HG02970 (cell line): ENCODE results near the gene ZNF79.

Experiments used
- ATAC-seq: cut with Tn5 transposase; IDR thresholded peaks from one replicate; pipeline ENCODE4 v1.9.1; 2021; ENCODE audit warnings: mild to moderate bottlenecking, moderate library complexity, moderate number of reproducible peaks; ENCODE audit not compliant: unreplicated experiment, low FRiP score

ZNF79 gene

GRCh38 chr9:127422787-127423186 lies 1.4 kb upstream of the ZNF79 start:
- ATAC-seq: no peak

GRCh38 chr9:127423476-127423933 lies 677 bp upstream of the ZNF79 start:
- ATAC-seq: no peak

DNA sequence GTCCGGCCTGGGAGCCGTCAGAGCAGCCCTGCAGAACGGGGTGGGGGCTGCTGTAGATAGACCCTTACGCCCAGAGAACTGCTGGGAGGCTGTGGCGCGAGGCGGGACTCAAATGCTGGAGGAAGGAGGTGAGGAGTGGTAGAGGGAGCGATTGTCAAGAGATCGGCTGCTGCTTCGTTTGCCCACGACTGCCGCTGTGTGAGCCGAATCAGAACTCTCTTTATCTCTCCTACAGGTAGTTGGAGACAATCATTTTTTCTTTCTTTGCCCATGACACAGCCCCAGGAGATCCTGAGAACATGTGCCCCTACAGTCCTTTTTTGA lies 456 bp downstream of the ZNF79 start:
- no peak for ATAC-seq

DNA sequence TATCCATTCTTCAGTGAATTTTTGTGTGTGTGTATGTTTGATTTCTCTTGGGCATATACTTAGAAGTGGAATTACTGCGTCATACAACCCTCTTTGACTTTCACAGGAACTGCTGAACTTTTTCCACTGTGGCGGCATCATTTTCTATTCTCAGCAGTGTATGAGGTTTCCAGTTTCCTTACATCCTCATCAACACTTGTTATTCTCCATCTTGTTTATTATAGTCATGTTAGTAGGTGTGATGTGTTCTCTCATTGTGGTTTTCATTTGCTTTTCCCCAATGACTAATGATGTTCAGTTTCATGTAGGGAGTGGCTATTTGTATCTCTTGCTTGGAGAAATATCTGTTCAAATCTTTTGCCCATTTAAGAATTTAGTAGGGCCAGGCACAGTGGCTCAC lies 2.6 kb downstream of the ZNF79 start:
- no peak for ATAC-seq

GRCh38 chr9:127428348-127428747 lies 4.2 kb downstream of the ZNF79 start:
- ATAC-seq: no peak

DNA sequence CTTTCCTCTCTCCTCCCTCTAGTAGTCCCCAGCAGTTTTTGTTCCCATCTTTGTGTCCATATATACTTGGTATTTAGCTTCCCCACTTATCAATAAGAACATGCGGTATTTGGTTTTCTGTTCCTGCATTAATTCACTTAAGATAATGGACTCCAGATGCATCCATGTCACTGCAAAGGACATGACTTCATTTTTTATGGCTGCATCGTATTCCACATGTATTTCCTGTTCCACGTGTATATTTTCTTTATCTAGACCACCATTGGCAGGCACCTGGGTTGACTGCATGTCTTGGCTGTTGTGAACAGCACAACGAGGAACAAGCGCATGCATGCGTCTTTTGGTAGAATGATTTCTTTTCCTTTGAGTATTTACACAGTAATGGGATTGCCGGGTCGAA lies 6.2 kb downstream of the ZNF79 start:
- ATAC-seq: no peak

DNA sequence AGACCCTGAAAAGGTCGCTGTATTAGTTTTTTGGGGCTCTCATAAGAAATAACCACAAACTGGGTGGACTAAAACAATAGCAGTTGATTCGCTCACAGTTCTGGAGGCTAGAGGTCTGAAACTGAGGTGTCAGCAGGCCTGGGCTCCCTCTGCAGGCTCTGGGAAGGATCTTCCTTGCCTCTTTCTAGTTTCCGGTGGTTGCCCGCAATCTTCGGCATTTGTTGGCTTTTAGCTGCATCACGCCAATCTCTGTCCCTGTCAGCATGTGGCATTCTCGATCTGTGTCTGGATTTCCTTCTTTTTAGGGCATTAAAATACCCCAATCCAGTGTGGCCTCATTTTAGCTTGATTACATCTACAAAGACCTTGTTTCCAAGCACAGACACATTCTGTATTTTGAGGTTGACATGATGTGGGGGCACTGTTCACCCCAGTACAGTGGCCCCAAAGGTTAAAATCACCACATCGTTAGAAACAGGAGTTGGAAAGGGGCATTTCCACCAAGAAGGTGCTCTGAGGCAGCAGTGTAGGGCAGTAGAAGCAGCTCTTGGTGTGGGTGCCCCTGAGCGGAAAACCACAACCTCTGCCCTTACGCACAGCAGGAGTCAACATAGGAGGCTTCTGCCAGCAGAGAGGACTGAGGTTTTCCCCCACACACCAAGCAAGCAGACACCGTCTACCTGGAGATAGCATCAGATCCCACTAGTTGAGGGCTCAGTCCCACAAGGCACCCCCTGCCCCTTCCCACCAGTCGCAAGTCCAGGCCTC lies 13.5 kb downstream of the ZNF79 start:
- no peak for ATAC-seq

- ATAC-seq: no peak
Observed at GRCh38 chr9:127438394-127438793, 14.2 kb downstream of the ZNF79 start.

- no peak for ATAC-seq
Observed at GRCh38 chr9:127444283-127444920, 20.2 kb downstream of the ZNF79 start.

- no peak for ATAC-seq
Observed at GRCh38 chr9:127444921-127445850, 21.0 kb downstream of the ZNF79 start.

- ATAC-seq: no peak
Observed at GRCh38 chr9:127445851-127446712, 21.9 kb downstream of the ZNF79 start.

DNA sequence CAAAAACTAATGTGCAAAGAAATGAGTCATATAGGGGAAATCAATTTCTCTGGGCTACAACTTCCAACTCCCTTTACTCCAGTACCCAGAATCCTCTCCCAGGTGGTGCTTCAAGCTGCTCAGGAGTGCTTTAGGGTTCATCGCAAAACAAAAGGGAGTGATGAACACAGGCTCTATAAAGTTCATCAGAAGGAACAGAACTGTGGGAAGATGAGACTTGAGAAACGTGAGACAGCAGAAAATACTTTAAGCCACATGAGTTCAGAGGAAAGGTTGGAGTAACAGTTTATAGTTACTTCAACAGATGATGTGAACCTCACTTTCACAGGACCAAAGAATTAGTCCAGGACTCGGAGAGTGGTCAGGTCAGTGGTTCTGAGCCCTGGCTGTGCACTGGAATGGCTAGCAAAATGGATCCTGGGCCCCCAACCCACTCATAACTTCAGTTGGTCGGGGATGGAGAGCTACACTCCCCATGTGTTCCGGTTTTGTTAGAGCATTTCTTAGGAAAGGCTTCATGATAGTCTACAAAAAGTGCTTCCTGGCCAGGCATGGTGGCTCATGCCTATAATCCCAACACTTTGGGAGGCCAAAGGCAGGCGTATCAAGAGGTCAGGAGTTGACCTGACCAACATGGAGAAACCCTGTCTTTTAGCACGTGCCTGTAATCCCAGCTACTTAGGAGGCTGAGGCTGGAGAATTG lies 22.7 kb downstream of the ZNF79 start:
- no peak for ATAC-seq

GRCh38 chr9:127447416-127448111 lies 23.4 kb downstream of the ZNF79 start:
- ATAC-seq: no peak

- ATAC-seq: no peak
Observed at GRCh38 chr9:127448112-127448805, 24.1 kb downstream of the ZNF79 start.

- ATAC-seq: no peak
Observed at GRCh38 chr9:127449332-127449966, 25.3 kb downstream of the ZNF79 start.

DNA sequence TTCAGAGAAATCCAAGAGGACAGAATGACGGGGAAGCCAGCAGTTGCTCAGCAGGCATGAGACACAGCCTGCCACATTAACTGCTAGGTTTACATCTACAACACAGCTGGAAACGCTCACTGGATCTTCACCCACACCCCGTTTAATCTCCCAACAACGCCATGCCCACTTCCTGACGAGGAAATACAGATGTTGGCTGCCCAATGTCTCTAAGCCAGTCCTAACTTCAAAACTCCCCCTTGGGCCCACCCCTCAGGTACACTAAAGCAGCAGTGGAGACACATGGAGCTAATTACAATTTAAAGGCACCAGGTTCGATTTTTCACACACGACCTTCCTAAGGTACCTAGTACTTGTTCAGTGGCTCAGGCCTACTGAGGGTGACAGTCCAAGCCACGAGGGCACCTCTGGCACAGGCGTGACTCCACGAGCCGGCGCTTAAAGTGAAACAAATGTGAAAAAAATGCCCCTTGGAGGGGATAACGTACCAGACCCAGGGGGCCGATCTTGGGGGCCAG lies 26.1 kb downstream of the ZNF79 start:
- no peak for ATAC-seq

DNA sequence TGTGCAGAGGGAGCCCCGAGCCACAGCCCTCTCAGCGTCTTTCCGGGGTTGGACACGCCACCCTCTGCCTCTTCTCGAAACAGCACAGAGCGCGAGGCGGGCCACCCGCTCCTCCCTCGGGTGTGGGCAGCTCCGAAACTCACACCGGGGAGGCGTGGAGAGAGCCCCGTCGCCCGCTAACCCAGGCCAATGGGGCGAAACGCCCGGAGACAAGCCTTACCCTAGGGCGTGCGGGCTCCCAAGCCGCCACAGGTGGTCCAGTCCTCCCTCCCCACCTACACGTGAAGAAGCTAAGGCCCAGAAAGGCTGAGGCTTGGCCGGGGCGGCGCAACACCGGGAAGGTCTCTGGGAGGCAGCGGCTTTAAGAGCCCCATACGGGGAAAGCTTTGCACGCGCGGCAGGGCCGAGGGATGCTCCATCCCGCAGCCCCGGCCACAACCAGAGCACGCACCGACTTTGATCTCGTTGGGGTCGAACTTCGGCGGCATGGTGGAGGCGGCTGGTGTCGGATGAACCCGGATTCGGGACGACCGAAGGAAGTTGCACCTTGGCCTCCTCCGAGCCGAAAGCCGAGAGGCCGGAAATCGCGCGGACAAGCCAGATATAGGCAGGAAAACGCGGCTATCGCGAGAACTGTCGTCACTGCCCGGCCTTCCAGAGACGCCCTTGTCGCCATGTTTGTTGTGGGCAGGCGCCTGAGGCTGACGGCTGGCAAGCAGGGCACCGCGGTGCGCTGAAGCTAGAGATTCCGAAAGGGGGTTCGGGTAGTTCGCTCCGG lies 26.8 kb downstream of the ZNF79 start, which contains the start of the genes LRSAM1 and RPL12:
TSS of gene LRSAM1 (plus strand) at position 681 of the 778 bp plus-strand sequence. CDS start 3,018 bp downstream, outside the sequence.
TSS of gene RPL12 (minus strand) at position 577 of the 778 bp plus-strand sequence. CDS start at position 488, 89 bp downstream.
- peak; percentile 71 for ATAC-seq
